EL (cell line): Measurements from ENCODE around the gene KRT5.

Experiments used
- DNase-seq: peaks from one replicate; pipeline ENCODE4 v3.0.0-alpha.2; 2016

The KRT5 gene

DNA sequence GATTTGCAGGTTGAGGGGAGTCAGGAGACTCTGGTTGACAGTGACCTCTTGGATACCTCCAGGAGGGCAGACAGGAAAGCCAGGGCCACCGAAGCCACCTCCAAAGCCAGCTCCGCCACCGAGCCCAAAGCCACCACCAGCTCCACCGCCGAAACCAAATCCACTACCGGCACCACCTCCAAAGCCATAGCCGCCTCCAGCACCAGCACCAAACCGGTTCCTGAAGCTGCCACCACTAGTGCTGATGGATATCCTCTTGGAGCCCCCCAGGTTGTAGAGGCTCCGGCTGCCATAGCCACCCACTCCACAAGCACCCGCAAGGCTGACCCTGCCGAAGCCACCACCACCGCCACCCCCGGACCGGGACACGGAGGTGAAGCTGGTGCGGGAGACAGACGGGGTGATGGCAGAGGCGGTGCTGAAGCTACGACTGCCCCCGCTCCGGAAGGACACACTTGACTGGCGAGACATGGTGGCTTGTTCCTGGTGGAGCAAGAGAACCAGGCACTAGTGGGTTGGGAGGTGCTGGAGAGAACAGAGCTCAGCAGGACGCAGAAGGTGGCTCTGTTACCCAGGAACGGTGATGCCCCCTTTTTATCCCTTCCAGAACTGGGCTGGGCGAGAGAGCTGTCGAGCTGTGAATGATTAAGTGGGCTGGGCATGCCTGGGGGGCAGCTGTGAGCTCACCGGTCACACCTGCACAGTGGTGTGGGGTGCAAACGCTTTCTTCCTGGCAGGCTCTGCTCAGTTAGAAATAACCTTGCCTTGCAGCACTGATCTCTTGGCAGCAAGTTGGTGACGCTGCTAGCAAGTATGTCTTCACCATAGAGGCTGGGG lies at the start of gene KRT5:
Gene KRT5 (minus strand): TSS at position 569 of the 837 bp plus-strand sequence. CDS start 98 bp downstream, at position 471.
- DNase-seq, result no peak

DNA sequence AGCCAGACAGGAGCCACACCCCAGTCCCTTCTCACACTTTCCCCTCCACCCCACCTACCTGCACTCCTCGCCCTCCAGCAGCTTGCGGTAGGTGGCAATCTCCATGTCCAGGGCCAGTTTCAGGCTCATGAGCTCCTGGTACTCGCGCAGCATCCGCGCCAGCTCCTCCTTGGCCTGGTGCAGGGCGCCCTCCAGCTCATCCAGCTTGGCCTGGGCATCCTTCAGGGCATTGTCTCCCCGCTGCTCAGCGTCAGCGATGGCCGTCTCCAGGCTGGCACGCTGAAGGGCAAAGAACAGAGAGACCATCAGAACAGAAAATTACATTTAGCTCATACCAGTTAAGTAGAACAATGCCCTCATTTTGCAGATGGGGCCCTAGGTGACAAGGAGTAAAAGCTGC lies 47.9 kb upstream of the KRT5 start:
- DNase-seq, result no peak

DNA sequence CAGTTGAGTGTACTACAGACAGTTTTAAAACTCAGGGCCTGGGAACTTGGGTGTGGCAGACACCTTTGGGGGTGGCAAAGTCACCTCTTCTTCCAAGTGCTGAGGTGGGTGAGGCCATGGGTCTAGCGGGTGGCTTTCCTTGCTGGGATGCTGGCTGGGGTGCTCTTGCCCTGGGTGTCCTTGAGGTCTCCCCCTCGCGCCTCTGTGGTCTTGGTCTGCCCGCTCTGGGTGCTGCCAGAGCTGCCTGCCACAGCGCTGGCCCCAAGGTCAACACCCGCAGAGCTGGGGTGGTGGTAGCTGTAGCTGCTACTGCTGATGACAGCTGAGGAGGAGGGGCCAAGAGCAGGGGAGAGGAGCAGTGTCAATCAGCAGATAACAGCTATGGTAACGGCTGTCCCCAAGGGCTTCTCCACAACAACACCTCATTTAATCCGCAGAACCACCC lies 46.7 kb upstream of the KRT5 start:
- no peak for DNase-seq

DNA sequence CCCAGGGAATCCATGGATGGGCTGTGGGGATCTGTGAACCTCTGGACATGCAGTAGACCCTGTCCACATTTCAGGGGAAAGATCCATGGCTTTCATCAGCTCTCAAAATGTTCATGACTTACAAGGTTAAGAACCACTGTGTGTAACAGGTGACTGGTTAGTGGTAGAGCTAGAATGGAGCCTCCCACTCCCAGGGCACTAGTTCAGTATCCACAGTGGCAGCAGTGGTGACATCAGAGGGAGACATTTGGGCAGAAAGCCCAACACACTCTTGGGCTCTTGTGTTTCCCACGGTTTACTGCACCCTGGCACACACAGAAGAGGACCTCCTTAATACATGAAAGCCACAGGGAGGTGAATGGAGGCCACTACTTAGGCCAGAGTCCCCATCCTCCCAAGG lies 44.4 kb upstream of the KRT5 start:
- no peak for DNase-seq

DNA sequence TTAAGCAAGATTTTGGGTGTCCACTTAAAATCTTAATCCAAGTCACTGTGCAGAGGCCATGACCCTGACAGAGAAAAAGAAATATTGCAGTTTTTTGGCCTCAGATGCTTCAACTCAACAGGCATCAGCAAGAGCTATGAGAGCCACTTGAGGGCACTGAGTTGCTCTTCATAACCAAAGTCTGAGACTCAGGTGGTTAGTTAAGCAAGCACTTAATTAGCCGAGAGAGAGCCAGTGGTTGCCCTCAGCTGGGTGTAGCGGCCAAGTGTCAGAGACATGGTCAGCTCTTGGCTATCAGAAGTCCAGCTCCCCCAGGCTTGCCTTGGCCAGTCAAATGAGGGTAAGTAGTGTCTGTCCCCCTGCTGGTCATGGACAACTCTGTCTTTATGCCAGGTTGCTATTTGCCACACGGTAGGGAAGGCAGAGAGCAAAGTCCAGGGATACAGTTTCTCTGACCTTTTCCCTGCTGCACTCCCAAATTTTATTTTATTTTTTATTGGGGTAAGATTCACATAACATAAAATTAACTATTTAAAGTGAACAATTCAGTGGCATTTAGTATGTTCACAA lies 41.8 kb upstream of the KRT5 start:
- peak; percentile 11 for DNase-seq

DNA sequence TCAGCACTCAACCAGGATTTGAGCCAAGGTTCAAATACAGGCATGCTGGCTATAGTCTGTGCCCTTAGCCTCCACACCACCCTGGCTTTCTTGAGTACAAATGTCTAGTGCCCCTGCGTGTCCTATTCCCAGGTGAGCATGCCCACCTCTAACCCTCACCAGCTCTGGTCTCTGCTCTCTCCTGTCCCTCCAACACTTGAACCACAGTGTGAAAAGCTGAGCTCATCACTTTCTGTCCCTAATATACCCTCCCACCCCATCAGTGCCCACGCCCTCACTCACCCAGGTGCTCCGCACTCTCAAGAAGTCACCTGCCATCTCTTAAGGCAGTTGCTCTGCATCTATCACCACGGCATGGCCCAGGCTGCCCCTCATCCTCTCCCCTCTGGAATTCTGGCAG lies 39.8 kb upstream of the KRT5 start:
- DNase-seq, result no peak

DNA sequence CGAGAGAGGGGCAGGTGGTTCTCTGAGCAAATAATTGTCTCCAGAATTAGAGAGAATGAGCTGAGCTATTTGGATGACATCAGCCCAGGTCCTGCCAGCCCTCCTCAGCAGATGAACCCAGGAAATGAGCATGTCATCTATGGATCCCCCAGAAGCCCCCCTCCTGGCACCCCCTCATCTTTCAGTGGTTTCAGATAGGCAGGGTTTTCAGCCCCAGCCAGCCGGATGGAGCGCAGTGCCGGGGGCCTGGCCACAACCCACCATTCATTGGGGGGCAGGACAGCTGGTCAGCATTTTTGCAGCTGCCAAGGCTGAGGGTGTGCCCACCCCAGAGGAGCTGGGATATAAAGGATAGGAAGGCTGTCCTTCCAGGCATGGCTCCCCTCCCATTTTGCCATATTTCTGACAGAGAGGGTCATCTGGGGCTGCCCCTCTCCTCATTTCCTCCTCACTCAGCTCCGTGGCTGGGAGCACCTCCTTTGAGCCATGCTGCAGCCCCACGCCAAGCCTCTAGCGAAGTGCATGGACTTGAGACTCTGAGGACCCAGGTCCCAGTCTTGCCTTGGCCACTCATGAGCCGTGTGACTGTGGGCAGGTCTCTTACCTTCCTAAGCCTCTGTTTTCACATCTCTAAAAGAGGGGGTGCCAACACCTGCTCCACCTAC lies 38.7 kb upstream of the KRT5 start:
- DNase-seq, result no peak

DNA sequence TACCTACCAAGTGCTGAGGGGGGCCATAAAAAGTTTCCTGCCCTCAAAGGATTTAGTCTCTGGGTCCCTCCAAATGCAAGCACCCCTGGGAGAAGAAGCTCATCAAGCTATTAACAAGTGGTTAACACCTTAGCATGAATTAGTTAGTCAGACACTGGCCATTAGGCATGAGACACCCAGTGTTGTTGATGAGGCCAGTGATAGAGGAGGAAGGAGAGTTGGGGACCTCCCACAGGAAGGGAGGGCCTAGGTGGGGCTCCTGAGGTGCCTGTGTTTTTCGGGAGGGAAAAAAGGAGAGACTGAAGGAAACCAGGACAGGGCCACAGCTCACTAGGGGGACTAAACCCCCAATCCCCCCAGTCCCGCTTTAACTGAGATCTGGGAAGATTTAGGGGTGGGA lies 37.3 kb upstream of the KRT5 start:
- no peak for DNase-seq

DNA sequence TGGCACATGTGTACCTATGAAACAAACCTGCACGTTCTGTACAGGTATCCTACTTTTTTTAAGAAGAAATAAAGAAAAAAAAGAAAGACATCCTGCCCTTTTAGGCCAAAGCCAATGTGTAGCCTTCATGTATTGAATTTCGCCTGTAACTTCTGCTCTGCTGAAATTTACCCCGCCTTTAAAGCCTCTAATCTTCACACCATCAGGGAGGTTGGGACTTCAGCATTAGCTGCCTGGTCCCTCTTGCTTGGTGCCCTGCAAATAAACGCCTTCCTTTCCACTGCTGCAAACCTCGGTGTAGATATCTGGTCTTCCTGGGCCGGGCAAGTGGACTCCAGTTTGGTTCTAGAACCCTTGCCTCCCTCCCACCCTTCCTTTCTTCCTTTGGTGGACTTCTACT lies 35.4 kb upstream of the KRT5 start:
- no peak for DNase-seq

DNA sequence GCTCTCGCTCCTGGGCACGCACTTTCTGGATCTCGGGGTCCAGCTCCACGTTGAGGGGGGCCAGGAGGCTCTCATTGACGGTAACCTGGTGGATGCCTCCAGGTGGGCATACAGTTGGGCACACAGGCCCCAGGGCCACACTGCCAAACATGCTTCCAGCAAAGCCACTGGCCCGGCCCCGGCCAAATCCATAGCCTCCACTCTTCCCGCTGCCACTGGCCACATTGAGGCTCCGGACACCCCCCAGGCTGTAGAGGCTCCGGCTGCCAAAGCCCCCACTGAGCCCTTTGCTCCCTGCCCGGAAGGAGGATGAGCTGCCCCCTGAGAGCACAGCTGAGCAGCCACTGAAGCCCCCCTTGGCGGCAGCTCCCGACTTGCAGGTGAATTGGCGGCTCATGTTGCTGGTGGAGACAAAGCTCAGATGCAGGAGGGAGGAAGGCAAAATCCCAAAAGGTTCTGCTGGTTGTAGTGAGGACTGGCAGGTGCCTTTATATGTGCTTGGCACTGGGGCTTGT lies 32.5 kb upstream of the KRT5 start, which contains the start of gene KRT71:
Gene KRT71 (minus strand): TSS at position 465 of the 515 bp plus-strand sequence. CDS start 68 bp downstream, at position 397.
- no peak for DNase-seq

DNA sequence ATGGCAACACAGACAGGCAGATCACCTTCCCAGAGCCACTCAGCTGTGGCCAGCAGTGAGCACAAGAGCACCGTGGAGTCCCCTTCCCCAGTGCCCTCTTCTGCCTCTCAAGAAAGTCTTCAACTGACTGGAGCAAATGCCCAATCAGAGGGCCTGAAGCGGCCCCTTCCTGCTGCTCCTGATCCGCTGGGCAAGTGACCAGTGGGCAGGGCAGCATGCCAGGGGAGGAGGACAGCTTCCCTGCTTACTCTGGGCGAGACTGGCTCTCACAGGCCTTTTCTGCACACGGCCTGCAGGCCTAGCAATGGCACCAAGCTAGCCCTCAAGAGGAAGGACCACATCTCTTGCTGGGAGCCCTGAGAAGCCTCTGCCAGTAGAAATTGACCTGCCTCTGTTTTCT lies 31.9 kb upstream of the KRT5 start:
- DNase-seq, result no peak

DNA sequence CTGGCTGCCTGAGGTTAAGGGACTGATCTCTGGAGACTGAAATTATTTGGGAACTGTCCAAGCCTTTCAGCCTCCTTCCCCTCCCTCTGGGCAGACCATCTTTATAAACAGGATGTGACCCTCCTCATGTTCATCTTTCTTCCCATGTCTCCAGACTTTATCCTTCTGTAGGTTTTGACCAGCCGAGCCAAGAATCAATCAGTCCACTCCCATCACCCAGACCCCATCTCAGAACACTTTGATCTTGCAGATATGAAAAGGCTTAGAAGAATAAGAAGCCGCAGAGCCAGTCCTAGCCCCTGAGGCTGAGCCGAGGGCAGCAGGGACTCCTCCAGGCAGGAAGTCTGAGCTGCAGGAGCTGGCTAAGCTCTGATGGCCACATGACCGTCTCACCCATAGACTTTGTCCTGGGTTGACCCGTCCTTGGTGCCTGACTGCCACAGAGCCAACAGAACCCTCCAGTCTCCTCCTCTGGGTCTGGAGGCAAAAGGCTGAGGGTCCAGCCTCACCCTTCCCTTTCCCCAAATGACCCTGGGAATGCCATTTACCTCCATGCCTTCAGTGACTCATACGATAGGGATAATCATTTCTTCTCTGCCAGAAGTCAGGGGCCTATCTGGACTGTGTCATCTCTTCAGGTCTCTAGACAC lies 31.1 kb upstream of the KRT5 start:
- DNase-seq, result no peak

DNA sequence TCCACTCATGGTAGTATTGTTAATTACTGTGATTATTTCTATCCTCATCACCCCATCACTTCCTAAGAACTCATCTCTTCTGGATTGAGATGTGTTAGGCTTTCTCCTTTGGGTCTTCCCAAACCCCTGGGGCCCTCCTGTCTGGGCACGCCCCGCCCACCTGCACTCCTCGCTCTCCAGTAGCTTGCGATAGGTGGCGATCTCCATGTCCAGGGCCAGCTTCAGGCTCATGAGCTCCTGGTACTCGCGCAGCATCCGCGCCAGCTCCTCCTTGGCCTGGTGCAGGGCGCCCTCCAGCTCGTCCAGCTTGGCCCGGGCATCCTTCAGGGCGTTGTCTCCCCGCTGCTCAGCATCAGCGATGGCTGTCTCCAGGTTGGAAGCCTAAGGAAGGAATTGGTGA lies 25.9 kb upstream of the KRT5 start:
- no peak for DNase-seq

DNA sequence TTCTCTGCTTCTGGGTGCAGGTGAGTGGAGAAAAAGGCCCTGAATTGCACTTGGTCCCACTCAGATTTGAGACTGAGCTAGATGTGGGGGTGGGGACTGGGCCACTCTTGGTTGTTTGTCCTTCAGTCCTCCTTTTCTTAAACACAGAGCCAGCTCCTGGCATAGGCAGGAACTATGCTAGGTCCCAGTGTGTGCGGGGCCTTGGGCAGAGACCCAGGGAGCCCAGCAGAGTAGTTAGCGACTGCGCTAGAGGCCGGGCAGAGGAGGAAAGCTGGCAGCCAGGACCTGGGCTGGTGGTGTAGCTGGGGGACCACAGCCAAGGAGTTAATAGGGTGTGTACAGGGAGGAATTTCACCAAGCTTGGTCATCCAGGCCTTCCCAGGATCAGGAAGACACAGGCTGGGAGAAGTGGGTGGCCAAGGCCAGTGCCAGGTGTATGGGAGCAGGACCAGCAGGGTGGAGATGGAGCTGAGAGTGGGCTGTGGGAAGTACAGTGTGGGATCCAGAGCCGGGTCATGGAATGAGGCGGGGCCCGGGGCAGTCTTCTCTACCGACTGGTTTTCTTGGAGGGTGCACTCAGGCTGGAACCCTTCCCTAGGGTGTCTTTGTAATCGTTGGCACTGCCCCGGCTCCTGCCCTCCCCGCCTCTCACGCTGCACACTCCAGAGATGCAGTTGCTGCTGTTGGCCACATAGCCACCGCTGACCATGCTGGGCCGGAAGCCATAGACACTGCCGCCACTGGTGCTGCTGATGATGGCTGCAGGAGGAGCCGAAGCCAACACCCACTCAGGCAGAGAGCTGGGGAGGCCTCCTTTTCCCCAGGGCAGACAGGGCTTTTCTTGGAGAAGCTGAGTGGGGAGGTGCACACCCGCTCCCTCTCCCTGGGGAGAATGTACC lies 24.0 kb upstream of the KRT5 start:
- DNase-seq, result no peak

DNA sequence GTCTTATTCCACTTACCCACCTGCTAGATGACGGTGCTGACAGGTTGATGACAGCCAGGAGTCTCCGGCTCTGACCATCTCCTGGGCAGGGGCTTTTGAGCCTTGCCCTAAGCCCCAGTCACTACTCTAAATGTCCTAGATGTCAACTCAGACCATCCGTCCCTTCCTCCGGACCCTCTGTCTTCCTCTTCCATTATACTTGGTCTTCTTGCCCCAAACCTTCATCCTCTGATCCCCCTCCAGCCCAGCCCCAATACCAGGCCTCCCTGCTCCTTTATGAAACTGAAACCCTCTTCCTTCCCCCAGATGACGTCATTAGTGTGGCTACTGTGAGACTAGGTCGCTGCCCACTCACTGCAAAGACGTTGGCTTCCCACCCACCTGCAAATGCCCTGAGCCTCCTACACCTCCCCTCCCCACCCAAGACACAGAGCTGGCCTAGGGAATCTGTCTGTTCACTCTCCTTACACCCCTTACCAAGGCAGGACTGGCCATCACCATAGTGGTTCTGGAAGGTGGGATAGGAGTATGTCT lies 22.7 kb upstream of the KRT5 start:
- DNase-seq, result no peak

DNA sequence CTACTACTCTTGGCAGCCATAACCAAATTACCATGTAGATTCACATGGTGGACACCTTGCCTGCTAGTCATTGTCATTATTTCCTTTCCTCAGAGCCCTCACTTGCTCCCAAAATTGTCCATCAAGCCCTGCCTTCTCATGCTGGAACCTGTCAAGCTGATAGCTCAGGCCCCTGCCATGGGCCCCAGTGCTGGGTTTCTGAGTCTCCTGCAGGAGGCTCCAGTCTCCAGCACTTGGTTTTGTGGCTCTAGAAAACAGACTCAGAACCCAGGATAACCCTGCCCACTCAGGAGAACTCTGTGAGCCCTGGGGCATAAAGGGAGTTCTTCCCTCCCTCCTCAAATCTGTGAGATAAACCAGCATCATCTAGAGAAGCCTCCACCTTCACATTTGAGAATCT lies 22.0 kb upstream of the KRT5 start:
- no peak for DNase-seq

DNA sequence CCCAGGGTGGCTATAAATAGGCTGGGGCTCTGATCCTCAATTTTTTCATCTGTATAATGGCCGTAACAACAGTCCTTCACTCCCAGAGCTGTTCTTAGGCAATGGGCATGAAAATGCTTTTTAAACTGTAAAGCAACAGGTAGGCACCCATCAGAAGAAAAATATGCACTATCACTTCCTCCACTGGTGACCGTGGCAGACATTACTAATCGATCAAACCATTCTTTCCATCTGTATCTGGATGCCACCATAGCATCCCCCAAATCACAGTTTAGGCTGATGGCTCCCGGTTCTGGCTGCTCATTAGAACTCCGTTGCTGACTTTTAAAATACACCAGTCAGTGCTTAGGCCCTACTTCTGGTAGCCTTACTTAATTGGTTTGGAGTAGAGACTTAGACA lies 21.5 kb upstream of the KRT5 start:
- DNase-seq, result no peak

DNA sequence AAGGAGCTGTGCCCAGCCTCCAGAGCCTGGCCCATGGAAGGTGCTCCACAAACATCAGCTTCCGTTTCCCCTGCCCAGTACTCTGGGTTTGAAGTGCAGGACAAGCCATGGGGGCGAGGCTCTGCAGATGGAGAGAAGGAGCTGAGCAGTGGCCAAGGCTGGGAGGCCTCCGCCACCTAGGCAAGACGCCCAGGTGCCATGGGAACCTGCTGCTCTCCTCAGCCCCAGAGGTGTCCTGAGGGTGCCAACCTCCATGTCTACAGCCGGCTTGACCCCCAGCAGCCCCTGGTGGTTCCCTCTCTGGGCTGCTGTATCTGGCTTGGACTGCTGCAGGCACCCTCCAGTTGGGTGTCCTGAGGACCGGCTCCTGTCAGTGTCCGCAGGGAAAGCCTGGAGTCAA lies 20.3 kb upstream of the KRT5 start:
- no peak for DNase-seq

DNA sequence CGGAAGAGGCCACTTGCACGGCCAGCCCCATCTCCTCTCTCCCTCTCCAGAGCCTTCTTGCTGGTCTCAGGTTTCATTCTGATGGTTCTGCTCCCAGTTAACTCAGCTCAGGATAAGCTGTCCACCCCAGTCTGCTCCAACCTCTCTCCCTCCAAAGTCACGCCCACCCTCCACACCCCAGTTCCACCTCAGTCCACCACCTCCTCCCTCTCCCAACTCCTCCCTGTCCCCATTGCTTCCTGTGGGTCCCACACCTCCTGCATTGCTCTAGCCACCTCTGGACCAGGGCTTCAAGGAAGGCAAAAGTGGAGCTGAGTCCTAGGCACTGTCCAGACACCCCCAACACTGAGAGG lies 19.6 kb upstream of the KRT5 start:
- no peak for DNase-seq

DNA sequence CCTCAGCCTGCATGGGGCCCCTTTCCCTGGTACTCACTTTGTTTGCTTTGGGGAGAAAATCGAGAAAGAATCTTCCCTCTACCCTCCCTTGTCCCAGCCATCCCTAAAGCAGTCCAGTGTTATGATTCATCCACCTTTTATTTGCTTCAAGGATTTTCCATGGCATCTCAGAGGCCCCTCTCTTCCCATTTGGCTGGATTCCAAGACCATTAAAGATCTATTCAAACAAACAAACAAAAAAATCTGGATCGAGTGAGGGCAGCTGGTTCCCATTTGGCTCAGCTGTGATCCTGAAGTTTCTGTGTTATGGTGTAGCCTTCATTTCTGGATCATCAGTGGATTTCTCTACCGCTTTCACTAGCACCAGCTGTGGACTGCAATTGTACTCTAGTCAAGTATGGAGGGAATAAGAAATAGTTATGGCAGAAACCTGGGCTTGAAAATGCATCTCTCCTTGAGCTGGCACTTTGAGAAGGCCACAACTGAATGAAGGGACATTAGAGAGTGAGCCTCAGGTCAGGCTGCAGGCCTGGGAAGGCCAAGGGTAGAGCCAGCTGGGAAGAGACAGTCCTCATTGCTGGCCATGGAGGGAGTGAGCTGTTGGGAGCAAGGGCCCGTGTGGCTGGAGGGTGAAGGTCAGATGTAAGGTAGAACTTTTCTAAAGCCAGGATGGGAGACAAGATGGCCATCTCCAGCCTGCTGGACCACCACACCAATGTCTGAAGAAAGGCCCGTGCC lies 19.1 kb upstream of the KRT5 start:
- DNase-seq, result peak; percentile 85

DNA sequence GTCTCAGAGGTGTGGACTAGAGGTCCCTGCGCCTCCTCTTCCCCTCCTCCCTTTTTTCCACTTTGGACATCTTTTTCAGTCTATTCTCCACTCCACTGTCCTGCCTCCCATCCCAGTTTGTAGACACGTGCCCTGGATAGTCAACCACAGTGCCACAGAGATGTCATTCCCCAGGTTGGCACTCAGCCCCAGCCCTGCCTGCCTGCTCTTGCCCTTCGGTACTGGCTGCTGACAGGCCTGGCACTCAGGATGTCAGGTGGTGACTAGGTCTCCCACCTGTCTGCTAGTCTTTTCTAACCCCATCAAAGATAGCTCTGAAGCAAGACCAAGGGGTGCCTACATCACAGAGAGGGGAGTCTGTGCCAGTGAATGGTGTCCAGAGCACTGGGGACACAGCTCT lies 16.9 kb upstream of the KRT5 start:
- DNase-seq, result no peak
